HG03575 (cell line): ENCODE results near the gene WRAP73.
"Not testable (repeated sequence)": the region's sequence is repeated elsewhere in the genome, so short reads cannot be mapped to it uniquely, and the experiment has no call there.

Experiments used
- ATAC-seq: cut with Tn5 transposase; IDR thresholded peaks from one replicate; pipeline ENCODE4 v1.9.1; 2021; ENCODE audit not compliant: unreplicated experiment, insufficient number of reproducible peaks, low FRiP score; ENCODE audit errors: extremely low read depth

The WRAP73 gene

GRCh38 chr1:3634059-3634800, 15.7 kb downstream of the WRAP73 start:
- no peak for ATAC-seq

GRCh38 chr1:3633344-3634058, 16.4 kb downstream of the WRAP73 start:
- no peak for ATAC-seq

- ATAC-seq, result no peak
These were observed 17.1 kb downstream of the WRAP73 start for GRCh38 chr1:3632716-3633343.

GRCh38 chr1:3632298-3632697, 17.6 kb downstream of the WRAP73 start:
- ATAC-seq, result no peak

GRCh38 chr1:3631320-3632260, 18.3 kb downstream of the WRAP73 start:
- no peak for ATAC-seq

- no peak for ATAC-seq
These were observed 19.0 kb downstream of the WRAP73 start for GRCh38 chr1:3630914-3631313.

- no peak for ATAC-seq
These were observed 19.7 kb downstream of the WRAP73 start for GRCh38 chr1:3630161-3630611.

- ATAC-seq, result no peak
These were observed 20.2 kb downstream of the WRAP73 start for GRCh38 chr1:3629561-3630160.

GRCh38 chr1:3628445-3628844, 21.5 kb downstream of the WRAP73 start:
- ATAC-seq, result no peak

- ATAC-seq, result no peak
These were observed 22.2 kb downstream of the WRAP73 start for GRCh38 chr1:3627515-3628253.

- no peak for ATAC-seq
These were observed 23.9 kb downstream of the WRAP73 start for GRCh38 chr1:3626025-3626424.

GRCh38 chr1:3625151-3625907, 24.6 kb downstream of the WRAP73 start:
- ATAC-seq, result no peak

- peak; percentile 73 for ATAC-seq
These were observed 25.4 kb downstream of the WRAP73 start, which contains the start of gene TPRG1L for GRCh38 chr1:3624200-3625136. Gene TPRG1L, plus strand, starts transcription at chr1:3625015. Its CDS starts 58 bp downstream, at chr1:3625073.

- no peak for ATAC-seq
These were observed 26.3 kb downstream of the WRAP73 start for GRCh38 chr1:3623441-3624199.

GRCh38 chr1:3622102-3622501, 27.8 kb downstream of the WRAP73 start:
- not testable (repeated sequence) for ATAC-seq
